Measurements from ENCODE around the gene TMEM212. TPM values are rescaled to one million over a fixed set of nuclear protein-coding genes. Genes with fewer than 3 reads are reported as not detected.
A peak's percentile ranks its signal among the peaks of the same experiment; 100 is the strongest.

Gene TMEM212
- total RNA-seq, 2 donors from 2014 or later: not detected

GRCh38 chr3:171840811-171841619, 2.1 kb upstream of the TMEM212 start:
- H3K9ac ChIP-seq (ENCODE audit: extremely low read depth, low read length, poor library complexity, severe bottlenecking): no peak overlapping the region
- H3K27ac ChIP-seq (ENCODE audit: low read depth, low read length): peak overlapping the region; percentile 39
- no peaks in the 10 kb centered on the region for H3K36me3 ChIP-seq (ENCODE audit: control insufficient read depth, insufficient read depth, low read length)
- H3K27me3 ChIP-seq (ENCODE audit: control insufficient read depth, insufficient read depth, low read length, poor library complexity, severe bottlenecking): no peaks in the 10 kb centered on the region
- no peak for TF ChIP-seq CTCF (conservative IDR thresholded peaks at IDR 0.05)
- Mint-ChIP-seq H3K9me3 (peaks cover 5% of the 10 kb centered on the region), H3K4me3 (no peak overlapping the region), H3K4me1 (peaks cover 28% of the 10 kb centered on the region), H3K36me3 (ENCODE audit: low read depth) (no peaks in the 10 kb centered on the region), H3K27ac (peak overlapping the region; percentile 73), H3K27me3 (ENCODE audit: insufficient read depth) (no peaks in the 10 kb centered on the region)
- H3K4me1 ChIP-seq (ENCODE audit: control insufficient read depth, insufficient read depth, low read length): peaks cover 3% of the 10 kb centered on the region
- no peaks in the 10 kb centered on the region for H3K9me3 ChIP-seq (ENCODE audit: control insufficient read depth, low read length)
- no peak for DNase-seq
- 84 to 100% methylated on average over 1 to 6 of the region's 6 CpGs for WGBS, 2 experiments (ENCODE audit: insufficient coverage in 1 of 2, insufficient read length in 1 of 2)
- no peak overlapping the region for H3K4me3 ChIP-seq (ENCODE audit: low read length)

GRCh38 chr3:171841620-171842000, 1.5 kb upstream of the TMEM212 start:
- Mint-ChIP-seq H3K4me1 (peaks cover 28% of the 10 kb centered on the region), H3K27me3 (ENCODE audit: insufficient read depth) (no peaks in the 10 kb centered on the region), H3K36me3 (ENCODE audit: low read depth) (no peaks in the 10 kb centered on the region), H3K27ac (no peak overlapping the region), H3K4me3 (no peak overlapping the region), H3K9me3 (peaks cover 7% of the 10 kb centered on the region)
- Histone ChIP-seq H3K27ac (ENCODE audit: low read depth, low read length) (no peak overlapping the region), H3K36me3 (ENCODE audit: control insufficient read depth, insufficient read depth, low read length) (no peaks in the 10 kb centered on the region), H3K9me3 (ENCODE audit: control insufficient read depth, low read length) (no peaks in the 10 kb centered on the region), H3K4me1 (ENCODE audit: control insufficient read depth, insufficient read depth, low read length) (peaks cover 3% of the 10 kb centered on the region), H3K27me3 (ENCODE audit: control insufficient read depth, insufficient read depth, low read length, poor library complexity, severe bottlenecking) (no peaks in the 10 kb centered on the region), H3K9ac (ENCODE audit: extremely low read depth, low read length, poor library complexity, severe bottlenecking) (no peak overlapping the region), H3K4me3 (ENCODE audit: low read length) (no peak overlapping the region)
- TF ChIP-seq CTCF (conservative IDR thresholded peaks at IDR 0.05): no peak
- 100% methylated on average over 1 of the region's 1 CpG for WGBS, 2 experiments (ENCODE audit: insufficient coverage in 1 of 2, insufficient read length in 1 of 2)
- no peak for DNase-seq

GRCh38 chr3:171844873-171845272, 1.7 kb downstream of the TMEM212 start:
- no peaks in the 10 kb centered on the region for H3K9me3 ChIP-seq (ENCODE audit: control insufficient read depth, low read length)
- H3K4me3 ChIP-seq (ENCODE audit: low read length): no peak overlapping the region
- no peak overlapping the region for H3K27ac ChIP-seq (ENCODE audit: low read depth, low read length)
- Mint-ChIP-seq H3K9me3 (peaks cover 7% of the 10 kb centered on the region), H3K36me3 (ENCODE audit: low read depth) (no peaks in the 10 kb centered on the region), H3K4me3 (no peak overlapping the region), H3K27me3 (ENCODE audit: insufficient read depth) (no peaks in the 10 kb centered on the region), H3K27ac (no peak overlapping the region), H3K4me1 (peaks cover 28% of the 10 kb centered on the region)
- no peak for DNase-seq
- 82% methylated on average over 2 of the region's 2 CpGs; no CpG with 5 or more reads in 1 of the 2 experiments for WGBS, 2 experiments (ENCODE audit: insufficient coverage in 1 of 2, insufficient read length in 1 of 2)
- no peak overlapping the region for H3K9ac ChIP-seq (ENCODE audit: extremely low read depth, low read length, poor library complexity, severe bottlenecking)
- peaks cover 3% of the 10 kb centered on the region for H3K4me1 ChIP-seq (ENCODE audit: control insufficient read depth, insufficient read depth, low read length)
- no peaks in the 10 kb centered on the region for H3K27me3 ChIP-seq (ENCODE audit: control insufficient read depth, insufficient read depth, low read length, poor library complexity, severe bottlenecking)
- no peak for TF ChIP-seq CTCF (conservative IDR thresholded peaks at IDR 0.05)
- no peaks in the 10 kb centered on the region for H3K36me3 ChIP-seq (ENCODE audit: control insufficient read depth, insufficient read depth, low read length)

Measured in endodermal cell (in vitro differentiated cells).